HG03469 (cell line): ENCODE results near the gene SFTPB.

Experiments
- ATAC-seq: cut with Tn5 transposase; IDR thresholded peaks from one replicate; pipeline ENCODE4 v1.9.1; 2021; ENCODE audit warnings: mild to moderate bottlenecking, moderate library complexity, moderate number of reproducible peaks; ENCODE audit not compliant: unreplicated experiment

Gene SFTPB

DNA sequence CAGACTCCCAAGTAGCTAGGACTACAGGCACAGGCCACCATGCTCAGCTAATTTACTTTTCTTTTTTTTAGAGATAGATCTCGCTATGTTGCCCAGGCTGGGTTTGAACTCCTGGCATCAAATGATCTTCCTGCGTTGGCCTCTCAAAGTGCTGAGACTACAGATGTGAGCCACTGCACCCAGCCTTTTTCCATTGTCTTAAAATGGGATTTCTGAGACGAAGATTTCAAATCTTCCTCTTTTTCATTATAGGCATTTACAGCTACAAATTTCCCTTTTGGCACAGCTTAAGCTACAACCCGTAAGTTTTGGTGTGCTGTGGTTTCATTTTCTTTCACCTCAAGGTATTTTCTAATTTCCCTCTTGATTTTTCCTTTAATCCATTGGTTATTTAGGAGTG lies 34.8 kb upstream of the SFTPB start:
- ATAC-seq, result no peak

DNA sequence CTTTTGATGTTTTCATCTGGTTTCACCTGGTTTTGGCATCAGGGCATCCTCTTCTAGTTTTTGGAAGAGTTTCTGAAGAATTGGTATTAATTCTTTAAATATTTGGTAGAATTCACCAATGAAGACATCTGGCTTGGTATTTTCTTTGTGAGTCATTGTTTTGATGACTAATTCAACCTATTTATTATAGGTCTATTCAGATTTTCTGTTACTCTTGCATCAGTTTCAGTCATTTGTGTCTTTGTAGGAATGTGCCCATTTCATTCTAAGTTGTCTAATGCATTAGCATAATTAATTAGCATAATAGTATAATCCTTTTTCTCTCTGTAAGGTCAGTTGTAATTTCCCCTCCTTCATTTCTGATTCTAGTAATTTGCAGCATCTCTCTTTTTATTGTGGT lies 34.2 kb upstream of the SFTPB start:
- ATAC-seq, result no peak

DNA sequence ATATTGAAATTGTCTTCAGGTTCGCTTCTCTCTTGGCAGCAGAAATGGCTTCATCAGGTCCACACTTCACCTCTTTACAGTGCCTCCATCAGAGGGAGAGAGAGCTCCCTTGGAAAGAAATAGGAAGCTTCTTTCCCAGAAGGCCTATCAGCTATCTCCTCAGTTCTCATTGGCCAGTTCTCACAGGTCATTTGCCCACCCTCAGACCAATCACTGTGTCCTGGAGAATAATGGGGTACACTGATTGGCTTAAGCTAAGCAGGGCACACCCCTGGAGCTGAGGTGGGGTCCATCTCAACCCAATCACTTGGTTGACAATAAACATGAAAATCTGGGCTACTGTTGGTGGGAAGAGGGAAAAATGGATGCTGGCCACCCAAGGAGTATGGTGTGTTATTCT lies 31.3 kb upstream of the SFTPB start:
- no peak for ATAC-seq

DNA sequence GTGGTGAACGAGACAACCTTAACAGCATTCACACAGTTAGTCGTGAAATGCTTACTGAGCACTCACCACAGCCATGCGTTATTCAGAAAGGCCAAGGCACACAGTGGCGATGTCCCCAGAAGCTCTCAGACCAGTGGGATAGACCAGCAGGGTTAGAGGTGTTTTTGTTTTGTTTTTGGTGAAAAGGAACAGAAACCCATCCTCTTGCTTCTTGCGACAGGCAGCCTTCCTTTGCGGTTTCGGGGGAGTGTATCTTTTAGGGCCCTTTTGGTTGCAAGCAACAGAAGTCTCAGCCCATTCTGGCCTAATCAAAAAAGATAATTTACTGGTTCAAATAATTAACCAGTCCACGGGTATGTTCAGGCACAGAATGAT lies 30.9 kb upstream of the SFTPB start:
- no peak for ATAC-seq

DNA sequence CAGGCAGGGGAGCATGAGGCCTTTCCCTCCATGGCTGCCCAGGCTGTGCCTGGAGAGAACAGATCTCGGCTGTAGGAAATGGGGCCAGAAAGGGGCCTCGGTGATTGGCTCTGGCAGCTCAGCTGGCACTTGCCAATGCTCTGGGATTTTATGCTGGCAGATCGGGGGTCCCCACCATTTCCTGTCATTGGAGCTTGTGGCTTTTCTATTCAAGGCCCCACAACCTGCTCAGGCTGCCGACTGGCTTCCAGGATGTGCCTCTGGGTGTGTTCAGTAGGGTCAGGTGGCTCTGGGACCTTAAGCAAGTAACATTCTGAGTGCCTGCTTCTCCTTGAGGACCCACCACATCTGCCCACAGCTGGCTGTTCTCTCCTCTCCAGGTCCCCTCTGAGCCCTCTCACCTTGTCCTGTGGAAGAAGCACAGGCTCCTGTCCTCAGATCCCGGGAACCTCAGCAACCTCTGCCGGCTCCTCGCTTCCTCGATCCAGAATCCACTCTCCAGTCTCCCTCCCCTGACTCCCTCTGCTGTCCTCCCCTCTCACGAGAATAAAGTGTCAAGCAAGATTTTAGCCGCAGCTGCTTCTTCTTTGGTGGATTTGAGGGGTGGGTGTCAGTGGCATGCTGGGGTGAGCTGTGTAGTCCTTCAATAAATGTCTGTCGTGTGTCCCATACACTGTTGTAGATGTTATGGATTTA lies 30.3 kb upstream of the SFTPB start:
- ATAC-seq, result no peak

DNA sequence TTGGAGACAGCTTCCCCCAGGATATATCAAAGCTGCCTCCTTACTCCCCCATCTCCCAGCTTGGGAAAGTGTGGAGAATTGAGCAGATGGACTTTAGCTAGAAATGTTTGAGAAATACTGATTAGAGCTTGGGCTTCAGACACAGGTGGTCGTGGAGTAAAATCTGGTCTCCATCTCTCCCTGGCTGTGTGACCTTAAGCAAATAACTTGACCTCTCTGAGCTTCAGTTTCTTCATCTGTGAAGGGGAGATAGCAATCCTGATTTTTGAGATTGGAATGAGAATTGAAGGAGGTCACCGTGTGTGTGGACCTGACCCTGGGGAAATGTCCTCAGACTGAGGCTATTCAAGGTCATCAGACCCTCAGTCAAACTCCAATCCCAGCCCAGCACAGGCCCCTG lies 29.7 kb upstream of the SFTPB start:
- ATAC-seq, result no peak

DNA sequence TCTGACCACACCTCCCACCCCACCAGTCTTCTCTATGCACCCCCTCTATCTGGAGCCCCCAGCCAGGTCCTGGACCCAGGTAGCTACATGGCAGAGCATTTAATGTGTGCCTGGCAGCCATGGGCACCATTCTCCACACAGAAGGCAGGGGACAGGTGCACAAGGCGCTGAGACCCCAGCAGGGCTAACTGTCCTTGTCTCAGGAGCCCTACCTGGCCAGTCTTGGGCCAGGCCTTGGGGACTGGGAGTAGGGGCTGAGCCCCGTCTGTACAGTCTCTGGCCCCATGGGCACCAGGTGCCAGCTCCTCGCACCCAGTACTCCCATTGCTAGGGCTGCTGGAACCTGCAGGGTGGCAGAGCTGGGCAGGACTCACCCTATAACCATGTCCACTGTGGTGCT lies 29.1 kb upstream of the SFTPB start:
- no peak for ATAC-seq

DNA sequence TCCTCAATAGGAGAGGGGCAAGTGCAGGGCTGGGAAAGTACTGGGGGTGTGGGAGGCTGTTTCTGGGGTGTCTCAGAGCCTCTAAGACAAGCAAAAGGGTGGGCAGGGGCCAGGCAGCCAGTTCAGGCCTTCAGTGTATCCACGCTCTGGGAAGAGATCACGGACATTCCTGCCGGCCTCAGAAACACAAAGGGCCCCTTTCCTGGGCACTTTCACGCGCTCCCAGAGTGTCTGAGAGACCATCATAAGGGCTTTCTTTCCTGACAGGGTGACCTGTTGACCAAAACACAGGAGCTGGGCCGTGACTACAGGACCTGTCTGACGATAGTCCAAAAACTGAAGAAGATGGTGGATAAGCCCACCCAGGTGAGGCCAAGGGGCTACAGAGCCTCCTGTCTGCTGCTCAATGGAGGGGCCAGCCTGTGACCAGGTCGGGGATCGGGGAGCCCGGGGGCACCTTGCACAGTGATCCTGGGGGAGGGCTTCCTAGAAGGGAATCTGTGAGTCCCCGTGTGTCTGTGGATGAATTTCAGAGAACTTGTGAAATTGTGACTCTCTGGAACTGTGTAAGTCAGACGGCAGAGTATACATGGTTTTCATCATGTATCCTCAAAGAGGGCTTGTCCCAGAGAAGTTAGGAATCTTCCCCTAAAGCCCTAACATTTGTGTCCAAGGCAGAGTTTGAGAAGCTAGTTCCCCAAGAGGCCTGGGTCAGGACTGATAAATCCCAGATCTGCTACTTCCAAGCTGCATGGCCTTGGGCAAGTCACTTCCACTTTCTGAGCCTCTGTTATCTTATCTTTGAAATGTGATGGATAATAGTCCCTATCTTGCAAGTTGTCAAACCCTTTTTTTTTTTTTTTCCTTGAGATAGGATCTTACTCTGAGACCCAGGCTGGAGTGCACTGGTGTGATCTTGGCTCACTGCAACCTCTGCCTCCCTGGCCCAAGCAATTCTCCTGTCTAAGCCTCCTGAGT lies 28.0 kb upstream of the SFTPB start:
- no peak for ATAC-seq

DNA sequence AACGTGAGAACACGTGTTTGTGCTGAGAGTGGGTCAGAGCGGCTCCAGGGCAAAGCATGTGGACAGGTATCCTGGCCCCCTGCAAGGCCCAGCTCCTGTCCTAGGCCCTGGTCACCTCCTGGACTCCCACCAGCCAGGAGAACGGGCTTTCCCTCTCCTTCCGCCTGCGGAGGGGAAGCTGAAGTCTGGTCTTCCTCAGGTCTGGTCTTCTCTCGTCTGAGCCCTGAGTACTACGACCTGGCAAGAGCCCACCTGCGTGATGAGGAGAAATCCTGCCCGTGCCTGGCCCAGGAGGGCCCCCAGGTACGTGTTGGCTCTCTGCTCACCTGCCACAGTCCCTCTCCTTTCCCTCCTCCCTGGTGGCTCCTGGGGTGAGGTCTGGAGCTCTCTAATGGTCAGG lies 27.1 kb upstream of the SFTPB start:
- ATAC-seq, result no peak

DNA sequence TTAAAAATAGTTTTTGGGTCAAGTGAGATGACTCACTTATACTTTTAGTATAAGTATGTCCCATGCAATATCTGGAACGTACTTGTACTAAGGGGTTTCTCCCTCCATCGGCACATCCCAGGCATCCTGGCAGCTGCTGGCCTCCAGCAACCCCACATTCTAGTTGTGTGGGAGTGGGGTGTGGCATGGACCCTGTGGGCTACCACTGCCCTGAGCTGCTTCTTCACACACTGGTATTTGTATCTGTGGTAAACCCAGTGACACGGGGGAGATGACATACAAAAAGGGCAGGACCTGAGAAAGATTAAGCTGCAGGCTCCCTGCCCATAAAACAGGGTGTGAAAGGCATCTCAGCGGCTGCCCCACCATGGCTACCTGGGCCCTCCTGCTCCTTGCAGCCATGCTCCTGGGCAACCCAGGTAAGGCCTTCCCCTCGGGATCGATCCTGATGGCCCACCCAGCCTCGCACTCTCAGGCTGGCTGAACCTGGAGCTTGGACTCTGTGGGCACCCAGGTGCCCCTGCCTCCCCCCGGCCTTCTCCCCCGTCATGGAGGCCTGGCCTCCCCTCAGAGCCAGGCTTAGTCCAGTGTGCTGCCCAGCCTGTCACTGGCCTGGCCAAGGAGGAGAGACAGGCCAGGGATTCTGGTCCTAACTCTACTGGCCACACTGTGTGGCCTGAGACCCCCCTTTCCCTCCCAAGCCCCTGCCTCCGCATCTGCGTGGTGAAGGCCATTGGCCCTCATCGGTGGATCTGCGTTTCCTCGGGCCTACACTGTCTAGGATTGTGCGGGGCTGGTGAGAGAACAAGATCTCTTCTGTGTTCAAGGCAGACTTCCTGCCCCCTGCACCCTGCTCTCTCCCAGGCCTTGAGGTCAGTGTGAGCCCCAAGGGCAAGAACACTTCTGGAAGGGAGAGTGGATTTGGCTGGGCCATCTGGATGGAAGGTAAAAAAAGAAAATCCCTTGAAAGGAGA lies 26.3 kb upstream of the SFTPB start, which contains the start of gene GNLY:
Gene GNLY (plus strand): TSS at position 307 of the 974 bp plus-strand sequence. CDS start 61 bp downstream, at position 368.
- ATAC-seq, result no peak

DNA sequence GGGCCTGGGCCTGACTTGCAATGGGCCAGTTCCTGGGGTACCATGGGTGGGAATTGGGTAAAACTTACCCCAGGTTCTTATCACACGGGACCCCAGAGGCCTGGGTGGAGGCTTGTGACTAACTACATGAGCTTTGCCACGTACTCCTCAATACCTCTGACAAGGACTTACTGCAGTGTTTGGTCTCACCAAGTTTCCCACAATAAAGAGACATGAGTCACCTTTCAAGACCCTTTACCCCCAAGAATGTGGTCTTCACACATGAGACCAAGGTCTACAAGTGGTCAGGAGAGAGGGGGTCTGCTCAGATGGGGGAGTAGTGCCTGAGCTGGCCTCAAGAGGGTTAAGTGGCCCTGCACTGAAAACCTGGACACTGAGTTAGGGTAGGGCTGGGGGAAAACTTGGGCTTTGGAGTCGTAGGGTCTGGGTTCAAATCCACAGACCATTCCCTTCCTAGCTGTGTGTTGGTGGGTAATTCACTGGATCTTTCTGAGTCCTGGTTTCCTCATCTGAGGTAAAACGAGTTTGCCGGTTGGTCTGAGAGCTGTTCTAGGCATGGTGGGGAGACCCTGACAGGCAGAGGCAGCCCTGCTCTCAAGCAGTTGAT lies 24.1 kb upstream of the SFTPB start:
- no peak for ATAC-seq

DNA sequence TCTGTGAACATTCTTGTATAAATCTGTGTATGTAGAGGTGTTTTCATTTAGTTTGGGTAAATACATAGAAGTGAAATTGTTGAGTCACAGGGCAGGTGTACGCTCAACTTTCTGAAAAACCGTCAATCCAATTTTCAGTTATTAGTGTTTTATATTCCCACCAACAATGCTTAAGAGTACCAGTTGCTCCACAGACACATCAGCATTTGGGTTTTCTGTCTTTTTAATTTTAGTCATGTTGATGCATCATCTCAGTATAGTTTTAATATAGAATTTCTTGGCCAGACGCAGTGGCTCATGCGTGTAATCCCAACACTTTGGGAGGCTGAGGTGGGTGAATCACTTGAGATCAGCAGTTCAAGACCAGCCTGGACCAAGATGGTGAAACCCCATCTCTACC lies 22.9 kb upstream of the SFTPB start:
- ATAC-seq, result no peak

DNA sequence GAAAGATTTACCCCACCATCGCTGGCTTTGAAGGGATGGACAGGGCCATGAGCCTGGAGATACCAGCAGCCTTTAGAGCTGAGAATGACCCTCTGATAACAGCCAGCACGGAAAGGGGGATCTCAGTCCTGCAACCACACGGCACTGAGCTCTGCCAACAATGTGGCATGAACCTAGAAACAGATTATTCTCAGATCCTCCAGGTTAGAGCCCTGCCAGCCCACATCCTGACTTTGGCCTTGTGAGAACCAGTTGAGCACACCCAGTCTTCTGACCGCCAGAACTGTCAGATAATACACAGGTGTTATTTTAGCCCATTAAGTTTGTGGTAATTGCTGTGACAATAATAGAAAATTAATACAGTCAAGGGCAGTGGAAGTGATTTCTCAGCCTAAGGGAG lies 16.8 kb upstream of the SFTPB start:
- no peak for ATAC-seq

DNA sequence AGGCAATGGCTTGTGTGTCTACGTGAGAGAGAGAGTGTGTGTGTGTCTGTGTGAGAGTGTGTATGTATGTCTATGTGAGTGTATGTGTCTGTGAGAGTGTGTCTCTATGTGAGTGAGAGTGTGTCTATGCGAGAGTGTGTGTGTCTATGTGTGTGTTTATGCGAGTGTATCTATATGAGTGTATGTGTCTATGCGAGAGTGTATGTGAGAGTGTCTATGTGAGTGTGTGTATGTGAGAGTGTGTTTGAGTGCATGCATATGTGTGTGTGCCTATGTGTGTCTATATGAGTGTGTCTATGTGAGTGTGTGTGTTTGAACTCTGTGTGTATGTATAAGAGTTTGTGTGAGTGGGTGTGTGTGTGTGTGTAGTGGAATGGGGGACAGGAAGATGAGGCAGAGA lies 16.4 kb upstream of the SFTPB start:
- no peak for ATAC-seq

DNA sequence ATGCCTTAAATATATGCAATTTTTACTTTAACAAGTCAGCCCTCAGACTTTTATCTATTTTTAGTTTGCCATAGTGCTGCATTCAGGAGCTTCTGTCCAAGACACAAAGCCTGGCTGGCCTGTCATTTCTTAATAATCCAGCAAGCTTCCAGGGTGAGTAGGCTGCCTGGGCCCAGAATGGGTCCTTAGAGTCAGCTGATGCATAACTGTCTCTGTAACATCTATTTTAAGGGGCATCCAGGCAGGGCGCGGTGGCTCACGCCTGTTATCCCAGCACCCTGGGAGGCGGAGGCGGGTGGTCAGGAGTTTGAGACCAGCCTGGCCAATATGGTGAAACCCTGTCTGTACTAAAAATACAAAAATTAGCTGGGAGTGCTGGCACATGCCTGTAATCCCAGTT lies 14.4 kb upstream of the SFTPB start:
- ATAC-seq, result no peak

DNA sequence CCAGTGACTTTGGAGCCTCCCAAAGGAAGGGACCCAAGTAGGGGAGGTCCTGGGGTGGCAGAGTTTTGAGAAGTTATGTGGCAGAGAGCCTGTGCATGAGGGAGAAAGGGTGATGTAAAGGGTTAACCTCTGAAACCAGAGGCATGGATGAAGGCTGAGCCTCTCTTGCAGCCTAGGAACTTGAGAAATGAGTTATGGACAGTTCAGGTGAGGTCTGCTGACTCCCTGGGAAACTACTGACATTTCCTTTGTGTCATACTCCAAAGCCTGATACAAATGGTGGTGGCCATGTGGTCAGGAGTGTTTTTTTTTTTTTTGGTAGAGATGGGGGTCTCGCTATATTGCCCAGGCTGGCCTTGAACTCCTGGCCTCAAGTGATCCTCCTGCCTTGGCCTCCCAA lies 13.8 kb upstream of the SFTPB start:
- no peak for ATAC-seq

DNA sequence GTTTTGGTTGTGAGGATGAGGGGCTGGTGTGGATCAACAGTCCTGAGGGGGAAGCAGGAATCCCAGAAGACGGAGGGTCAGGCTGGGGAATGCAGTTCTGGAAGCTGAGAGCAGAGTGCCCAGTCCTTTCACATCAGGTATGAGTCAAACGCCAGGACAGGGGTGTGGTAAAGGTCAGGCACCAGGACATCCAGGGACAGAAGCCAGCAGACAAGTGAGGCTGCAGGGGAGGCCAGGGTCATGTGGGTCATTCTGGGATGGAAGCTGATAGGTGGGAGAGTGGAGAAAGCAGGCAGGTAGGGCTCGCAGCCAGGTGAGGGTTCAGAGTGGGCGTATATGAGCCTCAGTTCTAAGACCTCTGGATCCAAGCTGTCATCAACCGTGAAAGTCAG lies 13.4 kb upstream of the SFTPB start:
- no peak for ATAC-seq

DNA sequence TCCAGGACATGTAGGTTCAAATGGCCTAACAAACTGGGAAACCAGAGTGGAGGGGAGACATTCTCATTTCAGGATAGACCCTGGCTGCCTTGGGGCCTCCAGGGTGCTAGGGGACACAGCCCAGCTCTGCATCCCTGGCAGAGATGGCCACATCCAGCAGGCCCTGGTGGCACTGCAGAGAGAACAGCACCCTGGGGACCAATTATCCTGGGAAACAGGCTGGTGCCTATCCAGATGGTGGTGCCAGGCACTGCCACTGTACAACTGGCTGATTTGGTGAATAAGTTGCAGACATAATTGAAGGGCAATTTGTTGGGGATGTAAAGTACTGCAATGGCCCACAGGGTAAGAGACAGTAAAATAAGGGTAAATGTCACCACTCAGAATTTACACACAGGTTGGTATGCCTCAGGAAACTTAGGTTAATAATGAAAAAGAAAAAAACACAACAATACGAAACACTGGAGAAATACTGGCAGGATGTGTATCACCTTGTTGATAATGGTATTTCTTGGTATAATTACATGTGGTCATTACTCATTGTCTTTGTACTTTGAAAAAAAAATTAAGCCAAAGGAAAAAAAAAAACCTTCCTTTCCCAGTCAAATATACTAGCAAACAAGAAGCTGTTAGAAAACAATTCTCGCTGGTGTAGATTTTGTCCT lies 12.8 kb upstream of the SFTPB start:
- no peak for ATAC-seq

DNA sequence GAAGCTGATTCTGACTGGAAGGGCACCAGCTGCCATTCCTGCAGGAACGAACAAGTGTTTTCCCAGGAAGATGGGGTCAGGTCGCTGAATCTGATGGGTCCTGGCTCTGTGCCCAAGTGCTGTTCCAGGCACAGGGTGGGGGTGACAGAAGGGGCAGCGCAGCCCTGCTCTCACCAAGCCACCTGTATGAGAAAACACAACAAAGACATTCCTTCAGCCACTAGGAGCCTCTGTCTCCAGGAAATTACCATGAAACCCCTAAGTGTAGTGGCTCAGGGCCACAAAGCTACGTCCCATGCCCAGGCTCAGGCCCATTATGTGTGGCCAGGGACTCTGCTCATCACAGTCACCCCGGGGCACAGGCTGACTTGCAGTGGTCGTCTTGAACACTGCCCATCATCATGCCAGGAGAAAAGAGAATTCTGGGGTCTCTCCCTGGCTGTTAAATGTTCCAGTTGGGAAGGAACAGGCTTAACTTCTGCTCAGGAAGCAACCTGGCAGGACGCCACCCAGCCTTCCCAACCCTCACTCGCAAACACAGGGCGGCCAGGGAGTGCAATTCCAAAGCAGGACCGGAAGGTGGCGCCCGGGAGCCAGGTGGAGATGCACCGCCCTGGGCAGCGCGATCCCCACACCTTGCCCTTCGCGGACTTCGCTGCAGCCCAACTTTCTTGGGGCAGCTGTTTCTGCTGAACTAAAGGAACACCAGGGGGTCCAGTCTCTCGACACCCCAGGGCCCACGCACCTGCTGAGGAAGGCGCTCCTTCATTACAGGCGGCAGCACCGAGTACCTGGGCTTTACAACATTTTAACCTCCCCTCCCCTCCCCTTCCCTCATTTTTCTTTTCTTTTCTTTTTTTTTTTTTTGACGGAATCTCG lies 11.0 kb upstream of the SFTPB start:
- no peak for ATAC-seq
